Measurements from ENCODE around the gene SPATS2L. TPM values are rescaled to one million over a fixed set of nuclear protein-coding genes. Genes with fewer than 3 reads are reported as not detected.

SPATS2L gene
- total and polyA plus RNA-seq, 2 of the 13 experiments (the other 11 are each of a cell fraction or from before 2014, with no cell fraction given): 154 to 212 TPM

GRCh38 chr2:200369886-200370285, 63.4 kb downstream of the SPATS2L start:
- intact Hi-C loops (cut with micrococcal nuclease; ENCODE audit: unreplicated experiment): loop anchor here (10.0 kb wide), 1 partner anchor 385 kb away; no protein-coding TSS in a partner anchor
- peaks cover 3% of the 10 kb centered on the region for H4K20me1 ChIP-seq (ENCODE audit: insufficient read depth, low read length)
- DNase-seq (ENCODE audit: low spot score) (no peak), FAIRE-seq (no peak), ATAC-seq (no peak)
- H3K4me1 ChIP-seq (ENCODE audit: insufficient read depth, low read length): peaks cover 73% of the 10 kb centered on the region
- H3K4me3 ChIP-seq (replicated peaks in 1 of 3; ENCODE audit: insufficient read depth in 1 of 3, low read depth in 2 of 3, low read length in 3 of 3): no peak overlapping the region
- CTCF ChIA-PET (ENCODE audit: low intra/inter-chr PET ratio, low total read pairs): no interaction called here
- no peaks in the 10 kb centered on the region for H3K27me3 ChIP-seq (ENCODE audit: control insufficient read depth in 1 of 2, insufficient read depth in 2 of 2, low read length in 2 of 2)
- H2AFZ ChIP-seq (ENCODE audit: low read length): no peak overlapping the region
- no peak overlapping the region for H3K9ac ChIP-seq (ENCODE audit: insufficient read depth, low read depth, low read length)
- H3K4me2 ChIP-seq (ENCODE audit: low read depth, low read length): no peak overlapping the region
- no peaks in the 10 kb centered on the region for H3K9me3 ChIP-seq (ENCODE audit: low read length)
- in situ Hi-C loops (cut with HindIII; ENCODE audit: extremely low pct_ligation_motif_present, low pct_unique_long_range_greater_than_20kb): no loop called here
- WGBS (ENCODE audit: low lambda C conversion rate): 47% methylated on average over 2 of the region's 2 CpGs
- POLR2A ChIA-PET: no interaction called here
- no peak overlapping the region for H3K27ac ChIP-seq (ENCODE audit: extremely low read length, insufficient read depth, low read length)
- TF ChIP-seq CEBPB (IDR thresholded peaks at IDR 0.05; ENCODE audit: borderline replicate concordance, low read depth, low read length) (peak; percentile 61; the same call in 1 of the 2 replicates), CEBPG (CRISPR knock-in tag; IDR thresholded peaks at IDR 0.05) (peak; percentile 67), MAX (IDR thresholded peaks at IDR 0.05) (peak; percentile 22; the same call in 1 of the 2 replicates), POLR2AphosphoS2 (IDR thresholded peaks at IDR 0.05; ENCODE audit: low read depth, low read length) (no peak), RBM22 (optimal IDR thresholded peaks at IDR 0.05; ENCODE audit: low read length) (peak; percentile 88), MAFK (conservative IDR thresholded peaks at IDR 0.05 in 1 of 2, IDR thresholded peaks at IDR 0.05 in 1 of 2; ENCODE audit: low read length in 2 of 2) (peak in 1 of 2 experiments; percentile 44; a peak in 2 of 4 replicates)
- H3K79me2 ChIP-seq (ENCODE audit: insufficient read depth, low read length): peaks cover 94% of the 10 kb centered on the region
- H3K36me3 ChIP-seq (replicated peaks in 1 of 2; ENCODE audit: control insufficient read depth in 1 of 2, insufficient read depth in 2 of 2, low read length in 2 of 2): peaks cover 6 to 29% of the 10 kb centered on the region in 2 experiments
- no TSS peak for BruUV-seq (replicated peaks)

- POLR2A ChIA-PET: interaction anchor here (1.0 kb wide), 1 partner anchor 67 kb away, joined by 3 read pairs; the partner anchor contains the start of gene SPATS2L
- no peak overlapping the region for H2AFZ ChIP-seq (ENCODE audit: low read length)
- H3K79me2 ChIP-seq (ENCODE audit: insufficient read depth, low read length): peaks cover 94% of the 10 kb centered on the region
Measured at GRCh38 chr2:200373231-200373630, 66.7 kb downstream of the SPATS2L start.

More at GRCh38 chr2:200373231-200373630, 66.7 kb downstream of the SPATS2L start:
- in situ Hi-C loops (cut with HindIII; ENCODE audit: extremely low pct_ligation_motif_present, low pct_unique_long_range_greater_than_20kb): no loop called here
- no peaks in the 10 kb centered on the region for H3K27me3 ChIP-seq (ENCODE audit: control insufficient read depth in 1 of 2, insufficient read depth in 2 of 2, low read length in 2 of 2)
- H3K4me3 ChIP-seq (replicated peaks in 1 of 3; ENCODE audit: insufficient read depth in 1 of 3, low read depth in 2 of 3, low read length in 3 of 3): no peak overlapping the region
- FAIRE-seq (no peak), ATAC-seq (no peak), DNase-seq (ENCODE audit: low spot score) (no peak)
- H3K9ac ChIP-seq (ENCODE audit: insufficient read depth, low read depth, low read length): no peak overlapping the region
- intact Hi-C loops (cut with micrococcal nuclease; ENCODE audit: unreplicated experiment): no loop called here
- peaks cover 6 to 33% of the 10 kb centered on the region in 2 experiments for H3K36me3 ChIP-seq (replicated peaks in 1 of 2; ENCODE audit: control insufficient read depth in 1 of 2, insufficient read depth in 2 of 2, low read length in 2 of 2)
- no peak overlapping the region for H3K27ac ChIP-seq (ENCODE audit: extremely low read length, insufficient read depth, low read length)
- peaks cover 16% of the 10 kb centered on the region for H4K20me1 ChIP-seq (ENCODE audit: insufficient read depth, low read length)
- no TSS peak for BruUV-seq (replicated peaks)
- no peak overlapping the region for H3K4me2 ChIP-seq (ENCODE audit: low read depth, low read length)
- H3K4me1 ChIP-seq (ENCODE audit: insufficient read depth, low read length): peaks cover 73% of the 10 kb centered on the region
- CTCF ChIA-PET (ENCODE audit: low intra/inter-chr PET ratio, low total read pairs): no interaction called here
- no peak for TF ChIP-seq GZF1 (CRISPR knock-in tag; IDR thresholded peaks at IDR 0.05)
- 100% methylated on average over 3 of the region's 3 CpGs for WGBS (ENCODE audit: low lambda C conversion rate)
- no peaks in the 10 kb centered on the region for H3K9me3 ChIP-seq (ENCODE audit: low read length)
